Osteoblast (primary cell): ENCODE measurements around the gene PIGO. TPM values are rescaled to one million over a fixed set of nuclear protein-coding genes. Genes with fewer than 3 reads are reported as not detected.
A peak's percentile ranks its signal among the peaks of the same experiment; 100 is the strongest.

Experiments
- DNase-seq: peaks from one replicate; pipeline ENCODE4 v3.0.0; 2011; ENCODE audit warnings: low spot score, mixed read lengths; ENCODE audit not compliant: insufficient read length; ENCODE audit errors: missing footprints
- H2AFZ ChIP-seq: 2 replicates; pipeline ENCODE4 v1.6.0; 2011; ENCODE audit warnings: mild to moderate bottlenecking, low read length
- H3K27ac ChIP-seq: 2 replicates; pipeline ENCODE4 v1.5.1; 2011; ENCODE audit warnings: mild to moderate bottlenecking, low read depth, low read length, moderate library complexity
- H3K27me3 ChIP-seq: 2 replicates; pipeline ENCODE4 v1.6.0; 2012; ENCODE audit warnings: mild to moderate bottlenecking, control low read depth, inconsistent platforms, low read length, moderate library complexity; ENCODE audit not compliant: insufficient read depth
- H3K36me3 ChIP-seq: 2 replicates; pipeline ENCODE4 v1.5.1; 2011; ENCODE audit warnings: mild to moderate bottlenecking, low read length, control low read depth, moderate library complexity; ENCODE audit not compliant: insufficient read depth
- H3K4me1 ChIP-seq: 2 replicates; pipeline ENCODE4 v1.5.1; 2011; ENCODE audit warnings: mild to moderate bottlenecking, low read length, control low read depth, moderate library complexity; ENCODE audit not compliant: insufficient read depth
- H3K4me2 ChIP-seq: 2 replicates; pipeline ENCODE4 v1.6.0; 2011; ENCODE audit warnings: mild to moderate bottlenecking, low read length; ENCODE audit not compliant: insufficient read depth
- H3K4me3 ChIP-seq: fragments of 200-600 bp; sonication (generic); 3 replicates; pipeline ENCODE4 v1.5.1; 2012; ENCODE audit warnings: mild to moderate bottlenecking, low read length, inconsistent platforms; ENCODE audit not compliant: insufficient read depth
- H3K79me2 ChIP-seq: 2 replicates; pipeline ENCODE4 v1.6.0; 2012; ENCODE audit warnings: mild to moderate bottlenecking, low read length, control low read depth, inconsistent platforms; ENCODE audit not compliant: insufficient read depth
- H3K9me3 ChIP-seq: 2 replicates; pipeline ENCODE4 v1.5.1; 2011; ENCODE audit warnings: low read depth, low read length, control low read depth
- H4K20me1 ChIP-seq: 2 replicates; pipeline ENCODE4 v1.6.0; 2012; ENCODE audit warnings: mild to moderate bottlenecking, low read length, control low read depth; ENCODE audit not compliant: insufficient read depth
- total RNA-seq: library from RNA; depleted of rRNA; stranded (reverse); fragments of >200 nt; gene quantifications from 2 replicates; pipeline ENCODE4 v1.2.3, GENCODE V29; 2012
- TF ChIP-seq, protein P1 (sequence below): IDR thresholded peaks from 2 replicates; pipeline ENCODE4 v1.5.1; 2011; ENCODE audit warnings: mild to moderate bottlenecking, low read depth, low read length, moderate library complexity; ENCODE audit errors: extremely low read depth

PIGO gene
- total RNA-seq, 1 donor, result 15.9 TPM

DNA sequence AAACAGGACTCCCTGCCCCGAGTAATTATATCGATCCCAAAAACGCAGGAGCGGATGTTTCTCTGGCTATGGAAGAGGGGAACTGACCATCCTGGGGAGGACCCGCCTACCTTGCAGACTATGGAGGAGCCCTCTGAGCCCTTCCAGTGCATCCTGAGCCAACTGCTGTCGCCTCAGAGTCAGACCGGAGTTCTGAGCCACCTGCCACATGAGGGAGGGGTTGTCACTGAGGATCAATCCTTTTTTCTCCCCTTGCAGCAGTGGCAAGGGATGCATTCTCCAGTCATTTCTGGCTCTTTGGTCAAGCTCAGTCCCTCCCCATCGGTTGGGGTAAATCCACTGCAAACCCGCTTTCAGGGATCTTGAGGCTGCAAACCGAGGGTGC lies 17.4 kb downstream of the PIGO start:
- Histone ChIP-seq H3K4me2 (peak overlapping the region; percentile 97), H2AFZ (peak overlapping the region; percentile 89), H3K4me1 (peaks cover 14% of the 10 kb centered on the region), H3K27me3 (no peaks in the 10 kb centered on the region), H3K79me2 (peaks cover 27% of the 10 kb centered on the region), H3K9me3 (no peaks in the 10 kb centered on the region), H3K36me3 (peaks cover 20% of the 10 kb centered on the region), H4K20me1 (no peaks in the 10 kb centered on the region), H3K4me3 (peak overlapping the region; percentile 92), H3K27ac (peak overlapping the region; percentile 56)
- TF ChIP-seq, protein P1, sequence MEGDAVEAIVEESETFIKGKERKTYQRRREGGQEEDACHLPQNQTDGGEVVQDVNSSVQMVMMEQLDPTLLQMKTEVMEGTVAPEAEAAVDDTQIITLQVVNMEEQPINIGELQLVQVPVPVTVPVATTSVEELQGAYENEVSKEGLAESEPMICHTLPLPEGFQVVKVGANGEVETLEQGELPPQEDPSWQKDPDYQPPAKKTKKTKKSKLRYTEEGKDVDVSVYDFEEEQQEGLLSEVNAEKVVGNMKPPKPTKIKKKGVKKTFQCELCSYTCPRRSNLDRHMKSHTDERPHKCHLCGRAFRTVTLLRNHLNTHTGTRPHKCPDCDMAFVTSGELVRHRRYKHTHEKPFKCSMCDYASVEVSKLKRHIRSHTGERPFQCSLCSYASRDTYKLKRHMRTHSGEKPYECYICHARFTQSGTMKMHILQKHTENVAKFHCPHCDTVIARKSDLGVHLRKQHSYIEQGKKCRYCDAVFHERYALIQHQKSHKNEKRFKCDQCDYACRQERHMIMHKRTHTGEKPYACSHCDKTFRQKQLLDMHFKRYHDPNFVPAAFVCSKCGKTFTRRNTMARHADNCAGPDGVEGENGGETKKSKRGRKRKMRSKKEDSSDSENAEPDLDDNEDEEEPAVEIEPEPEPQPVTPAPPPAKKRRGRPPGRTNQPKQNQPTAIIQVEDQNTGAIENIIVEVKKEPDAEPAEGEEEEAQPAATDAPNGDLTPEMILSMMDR, result no peak
- DNase-seq, result no peak

DNA sequence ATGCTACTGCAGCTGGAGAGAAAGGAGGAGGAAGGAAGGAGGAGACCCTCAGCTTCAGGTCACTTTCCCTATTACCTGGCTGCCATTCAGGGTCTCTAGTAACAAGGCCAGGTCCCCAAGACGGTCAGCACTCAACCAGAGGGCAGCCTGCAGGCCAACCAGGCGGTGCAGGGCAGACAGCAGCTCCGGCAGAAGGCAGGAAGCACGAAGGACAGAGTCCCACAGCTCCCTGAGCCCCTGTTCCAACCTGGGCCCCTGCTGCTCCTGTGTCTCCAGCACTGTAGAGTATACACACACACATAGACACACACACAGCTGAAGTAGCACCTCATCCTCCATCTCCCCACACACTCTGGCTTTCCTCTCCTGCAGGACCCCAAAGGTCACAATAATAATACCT lies 18.3 kb downstream of the PIGO start:
- Histone ChIP-seq H3K27me3 (no peaks in the 10 kb centered on the region), H3K4me1 (peaks cover 18% of the 10 kb centered on the region), H3K36me3 (peaks cover 24% of the 10 kb centered on the region), H3K4me3 (no peak overlapping the region), H3K79me2 (peaks cover 27% of the 10 kb centered on the region), H3K4me2 (peak overlapping the region; percentile 97), H3K9me3 (no peaks in the 10 kb centered on the region), H3K27ac (no peak overlapping the region), H2AFZ (no peak overlapping the region), H4K20me1 (no peaks in the 10 kb centered on the region)
- TF ChIP-seq, protein P1, result no peak
- DNase-seq, result no peak

DNA sequence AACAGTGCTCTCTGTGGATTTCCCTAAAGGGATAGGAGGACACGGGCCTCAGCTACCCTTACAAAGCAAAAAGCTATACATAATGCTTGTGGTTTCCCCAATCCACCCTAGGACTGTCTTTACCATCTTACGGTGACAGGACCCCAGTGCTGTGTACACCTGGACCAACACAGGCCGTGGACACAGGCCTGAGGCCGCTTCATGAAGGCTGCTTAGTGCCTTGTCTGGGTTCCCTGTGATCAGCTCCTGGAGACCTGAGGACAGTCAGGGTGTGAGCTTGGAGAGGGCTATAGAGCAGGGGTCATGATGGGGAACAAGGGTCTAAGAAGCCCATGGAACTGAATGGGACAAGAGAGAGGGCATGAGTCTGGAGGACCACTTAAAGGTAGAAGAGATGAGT lies 19.5 kb downstream of the PIGO start:
- Histone ChIP-seq H3K27ac (no peak overlapping the region), H3K9me3 (no peaks in the 10 kb centered on the region), H3K36me3 (peaks cover 24% of the 10 kb centered on the region), H4K20me1 (no peaks in the 10 kb centered on the region), H3K4me1 (peaks cover 22% of the 10 kb centered on the region), H2AFZ (no peak overlapping the region), H3K27me3 (no peaks in the 10 kb centered on the region), H3K79me2 (peaks cover 29% of the 10 kb centered on the region), H3K4me3 (no peak overlapping the region), H3K4me2 (no peak overlapping the region)
- DNase-seq, result no peak
- TF ChIP-seq, protein P1, result no peak

DNA sequence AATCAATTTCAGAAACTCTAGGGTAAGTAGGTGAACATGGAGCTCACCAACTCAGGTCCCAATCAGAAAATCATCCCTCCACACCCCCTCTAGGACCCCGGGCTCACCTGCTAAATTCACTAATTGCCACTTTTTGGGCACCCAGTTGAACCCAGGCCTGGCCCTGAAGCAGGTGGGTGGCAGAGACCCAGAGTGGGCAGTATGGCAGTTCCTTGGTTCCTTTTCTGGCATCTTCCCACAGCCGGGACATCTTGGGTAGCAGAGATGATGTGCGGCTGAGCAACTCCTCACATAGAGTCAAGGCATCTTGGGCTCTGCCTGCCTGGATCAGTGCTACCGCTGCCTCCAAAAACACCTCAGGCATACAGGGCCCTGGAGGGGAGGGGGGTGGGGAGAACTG lies 21.0 kb downstream of the PIGO start:
- Histone ChIP-seq H3K36me3 (peaks cover 24% of the 10 kb centered on the region), H3K27ac (no peak overlapping the region)
- TF ChIP-seq, protein P1, result no peak

More for the DNA sequence above, 21.0 kb downstream of the PIGO start:
- no peak for DNase-seq
- Histone ChIP-seq H4K20me1 (peaks cover 15% of the 10 kb centered on the region), H3K4me1 (peaks cover 29% of the 10 kb centered on the region), H3K4me3 (no peak overlapping the region), H3K4me2 (no peak overlapping the region), H2AFZ (no peak overlapping the region), H3K9me3 (no peaks in the 10 kb centered on the region), H3K79me2 (peaks cover 44% of the 10 kb centered on the region), H3K27me3 (no peaks in the 10 kb centered on the region)
